Smooth muscle cell of the brain vasculature (primary cell): Measurements from ENCODE around the gene HIF3A.

Source experiments
- DNase-seq: peaks from one replicate; pipeline ENCODE4 v3.0.0-alpha.2; 2012; ENCODE audit warnings: low read depth, low spot score

Gene HIF3A

DNA sequence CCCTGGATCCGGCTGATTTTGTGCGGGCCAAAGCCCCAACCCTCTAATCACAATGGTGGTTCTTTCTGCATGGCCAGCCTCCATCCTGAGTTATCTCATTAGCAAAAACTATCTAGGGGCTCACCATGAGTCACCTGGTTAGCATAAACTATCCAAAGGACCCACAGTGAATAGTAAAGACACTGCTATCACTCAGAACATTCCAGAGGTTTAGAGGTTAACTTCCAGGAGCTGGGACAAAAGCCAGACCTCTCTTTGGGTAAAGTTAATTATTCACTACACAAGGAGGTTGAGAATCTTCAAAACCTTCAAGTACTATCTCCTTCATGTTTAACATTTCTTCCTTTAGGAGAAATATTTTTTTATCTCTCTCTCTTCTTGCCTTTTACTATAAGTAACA is 31.2 kb downstream of the HIF3A start:
- DNase-seq, result no peak

DNA sequence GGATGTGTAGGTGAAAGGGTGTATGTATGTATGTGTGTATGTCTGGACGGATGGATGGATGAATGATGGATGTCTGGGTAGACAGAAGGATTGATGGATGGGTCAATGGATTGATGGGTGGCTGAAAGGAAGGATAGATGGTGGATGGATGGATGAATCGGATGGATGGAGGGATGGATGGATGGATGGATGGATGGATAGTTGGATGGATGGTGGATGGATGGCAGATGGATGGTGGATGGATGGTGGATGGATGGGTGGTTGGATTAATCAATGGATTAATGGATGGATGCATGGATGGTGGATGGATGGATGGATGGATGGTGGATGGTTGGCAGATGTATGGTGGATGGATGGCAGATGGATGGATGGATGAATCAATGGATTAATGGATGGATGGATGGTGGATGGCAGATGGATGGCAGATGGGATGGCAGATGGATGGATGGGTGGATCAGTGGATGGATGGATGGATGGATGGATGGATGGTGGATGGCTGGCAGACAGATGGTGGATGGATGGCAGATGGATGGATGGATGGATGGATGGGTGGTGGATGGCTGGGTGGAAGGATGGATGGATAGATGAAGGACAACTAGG is 33.6 kb downstream of the HIF3A start:
- no peak for DNase-seq

DNA sequence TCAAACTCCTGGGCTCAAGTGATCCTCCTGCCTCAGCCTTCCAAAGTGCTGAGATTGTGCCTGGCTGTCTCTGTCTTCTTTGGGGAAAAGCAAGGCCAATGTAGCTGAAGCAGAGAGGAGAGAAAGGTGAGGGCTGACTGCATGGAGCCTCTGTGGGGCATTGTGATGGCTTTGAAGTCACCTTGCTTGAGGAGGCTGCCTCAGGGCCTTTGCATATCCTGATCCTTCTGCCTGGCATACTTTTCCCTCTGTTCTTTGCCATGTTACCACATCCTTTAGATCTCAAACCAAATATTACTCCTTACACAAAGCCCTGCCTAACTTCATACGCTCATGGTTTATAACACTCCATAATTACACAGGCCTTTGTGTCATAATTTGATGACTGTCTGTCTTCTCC is 40.6 kb downstream of the HIF3A start:
- no peak for DNase-seq

DNA sequence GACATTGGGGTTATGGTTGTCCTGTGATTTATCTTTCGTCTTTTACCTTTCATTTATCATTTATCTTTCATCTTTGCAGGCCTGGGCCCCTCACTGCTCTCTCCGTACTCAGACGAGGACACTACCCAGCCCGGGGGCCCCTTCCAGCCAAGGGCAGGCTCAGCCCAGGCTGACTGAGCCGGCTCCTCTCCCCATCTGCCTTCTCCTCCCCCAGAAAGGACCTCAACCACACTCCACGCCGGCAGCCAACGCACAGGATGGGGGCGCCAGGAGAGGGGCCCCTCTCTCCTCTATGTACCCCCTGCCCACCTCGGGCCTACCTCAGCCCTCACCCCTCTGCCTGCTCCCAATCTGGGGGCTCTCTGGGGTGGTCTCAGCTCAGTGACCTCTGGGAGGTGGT is 42.6 kb downstream of the HIF3A start:
- no peak for DNase-seq

DNA sequence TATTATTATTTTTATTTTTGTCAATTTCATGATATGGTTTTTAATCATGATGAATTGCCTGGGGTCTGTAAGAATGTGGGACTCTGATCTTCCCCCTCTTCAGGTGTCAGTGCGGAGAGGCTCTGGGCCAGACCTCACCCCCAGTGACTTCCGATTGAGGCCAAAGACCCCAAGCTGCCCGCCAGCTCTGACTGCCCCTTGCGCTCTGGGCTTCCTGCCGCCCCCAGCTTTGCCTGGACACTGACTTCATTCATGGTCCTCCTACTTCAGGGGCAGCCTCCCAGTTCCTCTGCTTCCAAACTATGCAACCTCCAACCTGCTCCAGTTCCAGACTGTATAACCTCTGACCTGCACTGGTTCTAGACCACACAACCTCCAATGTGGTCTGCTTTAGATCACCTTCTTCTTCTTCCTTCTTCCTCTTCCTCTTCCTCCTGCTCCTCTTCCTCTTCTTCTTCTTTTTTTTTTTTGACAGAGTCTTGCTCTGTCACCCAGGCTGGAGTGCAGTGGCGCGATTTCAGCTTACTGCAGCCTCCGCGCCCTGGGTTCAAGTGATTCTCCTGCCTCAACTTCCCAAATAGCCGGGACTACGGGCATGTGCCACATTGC is 43.3 kb downstream of the HIF3A start:
- no peak for DNase-seq

DNA sequence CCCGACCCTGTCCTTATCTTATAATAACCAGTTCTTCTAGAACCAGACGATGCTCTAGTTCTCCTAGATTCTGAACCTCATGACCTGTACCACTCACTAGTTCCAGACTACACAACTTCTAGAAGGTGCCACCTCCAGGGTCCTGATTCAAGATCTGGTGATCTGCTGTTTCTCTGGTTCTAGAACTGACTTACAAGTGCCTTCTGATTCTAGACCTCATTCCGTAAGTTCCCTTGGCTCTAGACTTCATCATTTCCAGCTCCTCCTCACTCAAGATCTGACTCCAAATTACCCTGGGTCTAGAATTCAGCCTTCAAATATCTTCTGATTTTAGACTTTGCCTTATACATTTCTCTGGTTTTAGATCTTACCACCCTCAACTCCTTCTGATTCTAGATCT is 45.1 kb downstream of the HIF3A start:
- no peak for DNase-seq

DNA sequence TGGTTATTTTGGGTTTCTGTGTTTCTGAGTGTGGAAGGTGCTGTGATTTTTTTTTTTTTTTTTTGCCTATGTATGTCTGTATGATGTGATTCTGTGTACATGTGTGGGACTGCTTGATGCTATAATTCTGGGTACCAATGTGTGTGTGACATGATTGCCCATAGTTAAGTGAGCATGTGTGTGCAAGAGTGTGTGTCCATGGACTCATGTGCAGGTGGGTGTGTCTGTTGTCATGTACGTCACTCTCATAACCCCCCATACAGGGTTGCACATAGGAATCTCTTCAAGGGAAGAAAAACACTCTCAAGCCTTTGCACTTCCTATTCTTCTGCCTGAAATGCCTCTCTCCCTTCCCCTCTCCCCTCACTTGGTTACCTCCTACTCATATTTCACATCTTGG is 47.5 kb downstream of the HIF3A start:
- DNase-seq, result no peak

DNA sequence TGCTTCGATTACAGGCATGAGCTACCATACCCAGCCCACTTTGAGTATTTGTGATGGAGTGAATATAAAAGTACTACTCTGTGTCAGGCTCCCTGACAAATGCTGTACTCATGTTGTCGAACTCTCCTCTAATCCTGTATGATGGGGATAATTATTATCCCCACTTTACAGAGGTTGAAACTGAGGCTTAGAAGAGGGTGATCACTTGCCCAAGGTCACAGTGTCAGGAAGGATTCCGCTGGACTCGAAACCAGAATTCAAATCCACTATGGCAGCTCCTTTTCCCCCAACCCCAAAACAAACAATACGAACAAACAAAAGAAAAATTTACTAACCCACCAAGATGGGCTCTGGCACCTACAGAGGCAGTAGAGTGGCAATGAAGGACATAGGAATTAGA is 48.3 kb downstream of the HIF3A start:
- no peak for DNase-seq

DNA sequence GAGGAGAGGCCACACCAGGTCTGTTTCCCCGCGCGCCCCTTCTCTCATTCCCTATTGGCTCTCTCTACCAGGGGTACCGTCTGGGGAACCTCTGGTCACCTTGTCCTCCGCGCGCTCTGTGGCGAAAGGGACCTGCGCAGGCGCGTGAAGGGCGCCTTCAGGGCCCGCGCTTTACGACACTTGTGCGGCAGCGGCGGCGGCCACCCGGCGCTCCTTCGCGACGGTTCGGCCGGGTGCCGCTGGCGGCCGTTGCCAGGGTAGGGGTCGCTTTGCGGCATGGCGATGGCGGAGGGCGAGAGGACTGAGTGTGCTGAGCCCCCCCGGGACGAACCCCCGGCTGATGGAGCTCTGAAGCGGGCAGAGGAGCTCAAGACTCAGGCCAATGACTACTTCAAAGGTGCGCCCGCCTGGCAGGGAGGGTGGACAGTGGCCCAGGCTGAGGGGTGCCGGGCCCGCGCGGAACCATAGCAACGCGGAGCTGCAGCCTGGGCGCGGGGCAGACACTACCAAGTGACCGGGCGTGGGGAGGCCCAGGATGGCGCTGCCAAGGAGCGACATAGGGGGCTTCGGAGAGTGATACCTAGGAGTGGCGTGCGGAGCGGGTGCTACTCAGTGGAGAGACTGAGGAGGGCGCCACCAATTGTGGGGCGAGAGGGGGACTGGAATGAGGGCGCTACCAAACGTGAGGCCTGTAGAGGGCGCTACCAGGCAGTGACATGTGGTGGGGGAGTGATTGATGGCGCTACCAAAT is 50.2 kb downstream of the HIF3A start, which contains the start of gene PPP5C:
TSS of gene PPP5C (plus strand) at position 267 of the 751 bp plus-strand sequence. CDS start at position 277, 10 bp downstream.
- peak; percentile 75 for DNase-seq

DNA sequence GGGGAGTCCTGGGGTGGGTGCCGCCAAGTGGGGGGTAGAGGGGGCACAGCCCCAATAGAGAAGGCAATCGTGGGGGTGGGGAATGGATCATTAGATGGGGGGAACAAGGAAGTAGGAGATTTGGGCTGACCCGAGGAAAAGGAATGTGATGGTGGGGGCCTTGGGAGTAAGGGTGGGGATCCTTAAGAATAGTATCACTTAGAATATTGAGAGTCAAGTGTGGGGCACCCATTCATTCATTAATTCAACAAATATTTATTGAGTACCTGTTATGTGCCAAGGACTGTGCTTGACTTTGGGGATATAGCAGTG is 50.7 kb downstream of the HIF3A start:
- DNase-seq, result no peak

DNA sequence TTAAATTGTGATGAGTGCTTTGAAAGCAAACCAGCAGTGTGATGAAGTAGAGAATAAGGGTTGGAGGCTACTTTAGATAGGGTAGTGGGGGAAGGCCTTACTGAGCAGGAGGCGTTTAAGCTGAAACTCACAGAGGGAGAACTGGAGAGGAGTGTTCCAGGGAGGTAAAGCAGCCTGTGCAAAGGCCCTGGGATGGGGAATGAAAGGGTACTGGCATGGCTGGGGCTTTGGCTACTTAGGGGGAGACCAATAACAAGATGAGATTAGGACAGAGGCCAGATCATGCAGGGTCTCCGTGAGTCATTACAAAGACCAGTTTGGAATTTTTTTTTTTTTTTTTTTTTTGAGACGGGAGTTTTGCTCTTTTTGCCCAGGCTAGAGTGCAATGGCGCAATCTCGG is 51.1 kb downstream of the HIF3A start:
- no peak for DNase-seq

DNA sequence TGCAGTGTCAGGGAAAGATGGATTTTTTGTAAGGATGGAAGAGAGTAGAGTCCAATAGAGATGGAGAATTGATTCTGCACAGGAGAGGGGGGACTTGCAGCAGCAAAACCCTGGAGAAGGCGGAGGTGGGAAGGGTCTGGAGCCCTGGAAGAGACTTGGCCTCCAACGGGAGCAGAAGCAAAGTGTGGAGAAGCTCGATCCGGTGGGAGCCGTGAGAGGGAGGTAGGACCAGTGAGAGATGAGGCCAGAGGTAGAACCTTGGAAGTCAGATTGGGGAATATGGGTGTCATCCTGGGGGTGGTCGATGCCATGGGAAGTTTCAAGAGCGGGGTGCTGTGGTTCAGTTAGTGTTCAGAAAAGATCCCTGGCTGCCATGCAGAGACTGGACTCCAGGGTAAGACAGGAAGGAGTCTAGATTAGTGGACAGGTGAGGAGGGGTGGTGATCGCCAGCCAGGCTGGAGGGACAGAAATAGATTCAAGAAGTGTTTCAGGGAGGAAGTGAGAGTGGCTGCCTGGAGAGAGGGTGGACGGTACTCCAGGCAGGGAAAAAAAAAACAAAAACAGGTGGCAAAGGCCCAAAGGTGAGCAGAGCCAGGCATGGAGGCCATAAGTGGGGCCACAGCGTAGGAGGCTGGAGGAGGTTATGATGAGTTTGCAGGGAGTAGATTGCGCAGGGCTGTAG is 52.6 kb downstream of the HIF3A start:
- DNase-seq, result no peak

DNA sequence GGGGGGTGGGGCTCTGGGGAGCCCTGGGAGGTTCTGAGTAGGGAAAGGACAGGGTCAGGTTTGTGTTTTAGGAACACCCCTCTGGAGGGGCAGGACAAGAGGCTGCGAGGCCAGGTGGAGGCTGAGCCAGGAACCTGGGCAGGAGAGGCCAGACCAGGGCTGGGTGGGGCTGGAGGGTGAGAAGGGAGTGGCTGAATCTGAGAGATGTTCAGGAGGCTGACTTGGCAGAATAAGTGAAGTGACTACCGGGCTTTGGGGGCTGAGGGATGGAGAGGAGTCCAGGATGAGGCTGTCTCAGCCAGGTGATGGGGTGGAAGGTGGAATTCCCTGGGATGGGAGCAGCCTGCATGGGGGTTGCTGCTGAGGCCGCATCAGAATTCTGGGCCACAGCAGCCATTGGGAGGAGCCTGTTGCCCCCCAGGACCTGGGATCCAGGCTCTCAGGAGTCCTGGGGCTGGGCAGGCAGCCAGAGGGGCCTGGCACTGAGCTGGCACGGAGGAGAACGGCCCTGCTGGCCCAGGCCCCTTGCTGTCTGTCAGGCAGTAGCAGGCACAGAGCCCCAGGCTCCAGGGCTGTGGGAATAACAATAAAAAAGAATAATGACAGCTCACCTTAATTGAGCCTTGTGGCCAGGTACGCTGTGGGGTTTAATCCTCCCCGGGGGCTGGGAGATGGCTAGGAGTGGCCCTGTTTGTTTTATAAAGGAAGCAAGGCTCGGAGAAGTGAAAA is 53.4 kb downstream of the HIF3A start:
- no peak for DNase-seq

DNA sequence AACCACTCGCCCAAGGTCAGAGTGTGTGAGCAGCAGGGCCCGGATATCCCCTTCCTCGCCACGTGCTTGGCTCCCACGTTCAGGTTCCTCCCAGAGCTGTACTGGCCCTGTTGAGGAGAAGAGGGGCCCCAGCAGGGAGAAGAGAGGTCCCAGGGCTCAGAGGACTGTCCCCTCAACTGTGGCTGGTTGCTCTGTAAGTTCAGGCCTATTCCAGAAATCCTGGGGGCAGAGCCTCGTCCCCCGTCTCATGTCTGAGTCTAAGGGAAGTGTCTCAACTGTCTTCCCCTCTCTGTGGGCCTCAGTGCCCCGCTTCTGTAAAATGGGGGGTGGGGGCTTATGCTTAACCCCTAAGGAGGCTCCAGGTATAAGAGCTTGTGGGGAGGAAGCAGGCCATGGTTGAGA is 53.9 kb downstream of the HIF3A start:
- no peak for DNase-seq

DNA sequence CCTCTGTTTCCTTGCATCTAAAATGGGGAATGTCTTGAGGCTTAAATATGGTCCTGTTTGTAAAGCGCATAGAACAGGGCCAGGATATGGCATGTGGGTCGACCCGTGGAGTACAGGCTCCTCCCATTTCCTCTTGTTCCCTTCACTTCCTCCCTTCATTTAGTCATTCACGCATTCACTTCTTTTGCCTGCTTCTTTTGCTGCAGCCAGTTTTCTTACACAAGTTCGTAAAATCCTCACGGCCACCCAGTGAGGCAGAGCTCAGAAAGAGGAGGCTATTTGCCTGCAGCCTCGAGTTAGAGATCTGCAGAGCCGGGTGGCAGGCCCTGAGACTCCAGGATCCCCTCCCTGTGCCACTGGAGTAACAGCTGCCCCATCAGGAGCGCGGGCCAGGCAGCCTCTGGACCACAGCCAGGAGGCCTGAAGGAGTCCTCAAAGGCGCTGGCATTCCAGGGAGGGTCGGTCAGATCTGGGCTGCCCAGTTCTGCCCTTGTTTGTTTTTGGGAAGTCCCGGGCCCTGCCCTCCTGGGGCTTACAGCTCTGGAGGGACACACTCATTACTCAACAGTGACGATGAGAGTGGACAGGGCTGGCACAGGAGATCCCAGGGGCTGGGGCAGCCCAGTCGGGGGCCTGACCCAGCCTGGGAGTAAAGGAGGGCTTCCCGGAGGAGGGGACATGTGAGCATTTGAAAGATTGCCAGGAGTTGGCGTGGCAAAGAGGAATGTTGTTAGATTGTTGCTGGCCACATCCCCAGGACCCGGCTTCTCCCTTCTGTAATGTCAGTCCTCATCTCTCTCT is 54.6 kb downstream of the HIF3A start:
- no peak for DNase-seq

DNA sequence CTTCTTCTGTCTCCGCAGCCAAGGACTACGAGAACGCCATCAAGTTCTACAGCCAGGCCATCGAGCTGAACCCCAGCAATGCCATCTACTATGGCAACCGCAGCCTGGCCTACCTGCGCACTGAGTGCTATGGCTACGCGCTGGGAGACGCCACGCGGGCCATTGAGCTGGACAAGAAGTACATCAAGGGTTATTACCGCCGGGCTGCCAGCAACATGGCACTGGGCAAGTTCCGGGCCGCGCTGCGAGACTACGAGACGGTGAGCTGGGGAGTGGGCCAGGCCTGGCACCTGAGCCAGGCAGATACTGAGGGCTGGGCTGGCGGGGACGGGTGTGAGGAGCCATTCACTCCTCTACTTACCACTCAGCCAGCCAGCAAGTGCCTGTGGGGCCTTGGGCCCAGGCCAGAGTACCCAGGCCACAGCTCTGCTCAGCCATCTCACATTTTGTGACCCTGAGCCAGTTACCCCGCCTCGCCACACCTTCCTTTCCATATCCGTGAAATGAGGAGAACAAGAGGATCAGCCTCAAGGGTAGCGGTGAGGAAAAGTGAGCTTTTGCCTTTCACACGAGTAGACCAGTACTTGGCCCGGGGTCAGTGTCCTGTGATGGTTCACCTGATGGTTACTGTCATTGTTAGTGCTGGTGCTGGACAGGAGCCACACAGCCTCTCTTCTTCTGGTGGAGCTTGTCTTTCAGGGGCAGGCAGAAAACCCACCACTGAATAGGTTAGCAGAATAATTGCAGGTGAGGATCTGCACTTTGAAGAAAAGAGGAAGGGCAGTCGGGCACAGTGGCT is 57.1 kb downstream of the HIF3A start:
- no peak for DNase-seq

DNA sequence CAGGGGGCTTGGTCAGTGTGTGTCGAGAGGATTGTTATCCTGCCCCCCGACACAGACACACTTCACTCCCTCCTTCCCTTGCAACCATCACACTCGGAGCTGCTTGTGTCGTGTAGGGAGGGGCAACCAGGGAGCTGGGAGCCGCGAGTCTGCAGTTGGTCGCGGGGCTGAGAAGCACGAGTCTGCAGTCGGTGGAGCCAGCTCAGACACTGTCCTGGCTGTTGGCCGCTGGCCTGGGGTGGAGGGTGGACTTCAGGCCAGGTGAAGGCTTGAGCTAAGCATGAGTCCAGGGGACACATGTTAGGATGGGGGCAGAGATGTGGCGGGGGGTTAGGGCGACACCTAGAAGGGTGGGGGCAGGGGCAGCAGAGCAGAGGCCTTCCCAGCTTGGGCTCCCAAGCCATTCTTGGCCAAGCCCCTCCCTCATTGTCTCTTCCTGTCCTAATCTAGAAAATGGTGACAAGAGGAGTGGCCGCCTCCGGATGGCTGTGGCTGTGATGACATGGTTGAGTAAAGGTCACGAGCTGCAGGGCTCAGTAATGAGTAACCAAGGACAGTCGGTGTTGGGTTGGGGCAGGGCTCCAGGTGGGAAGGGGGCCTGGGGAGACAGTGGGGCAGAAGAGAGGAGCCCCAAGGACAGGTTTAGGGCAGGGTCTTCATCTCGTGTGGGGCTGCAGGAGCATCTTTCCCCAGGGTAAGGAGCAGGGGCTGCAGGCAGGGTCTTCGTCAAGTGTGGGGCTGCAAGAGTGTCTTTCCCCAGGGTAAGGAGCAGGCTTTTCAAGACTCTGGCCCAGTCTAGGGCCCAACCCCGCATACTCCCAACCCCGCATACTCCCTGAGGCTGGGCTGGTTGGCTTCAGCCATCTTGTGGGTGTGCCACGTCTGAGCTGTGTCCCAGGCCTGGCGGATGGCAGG is 58.6 kb downstream of the HIF3A start:
- no peak for DNase-seq

DNA sequence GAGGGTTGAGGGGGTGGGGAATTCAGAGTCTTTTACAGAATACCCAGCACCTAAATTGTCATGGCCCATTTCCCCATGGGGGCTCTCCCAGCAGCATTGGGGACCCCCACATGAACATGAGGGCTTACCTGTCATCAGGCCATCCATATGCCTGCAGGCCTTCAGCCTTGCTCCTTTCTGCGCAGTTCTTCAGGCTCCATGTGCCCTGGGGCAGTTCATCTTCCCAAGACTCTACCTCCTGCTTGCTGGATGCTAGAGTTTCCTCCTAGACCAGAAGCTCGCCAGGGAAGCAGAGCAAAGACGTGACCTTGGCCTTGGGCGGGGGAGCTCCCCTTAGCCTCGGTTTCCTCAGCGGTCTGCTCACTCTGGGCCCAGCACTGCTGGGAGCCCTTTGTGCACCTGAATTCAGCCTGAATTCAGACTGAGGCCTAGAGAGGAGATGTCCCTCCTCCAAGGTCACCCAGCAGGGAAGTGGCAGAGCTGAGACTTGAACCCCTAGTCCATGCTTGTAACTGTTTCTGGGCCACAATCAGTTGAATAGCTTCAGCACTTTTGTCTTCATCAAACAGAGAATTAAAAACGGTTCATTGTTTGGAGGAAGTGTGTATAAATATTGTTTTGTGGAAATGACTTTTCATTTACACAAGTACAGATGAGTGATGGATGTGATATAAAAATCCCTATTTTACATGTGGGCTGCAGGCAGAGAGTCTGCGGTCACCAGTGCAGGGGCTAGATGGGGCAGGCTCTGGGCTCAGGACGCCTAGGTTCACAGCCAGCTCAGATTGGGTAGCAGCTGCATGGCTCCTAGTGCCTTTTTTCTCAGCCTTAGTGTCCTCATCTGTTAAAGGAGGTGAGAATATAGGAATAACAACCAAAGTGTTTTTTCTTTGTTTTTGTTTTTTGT is 59.6 kb downstream of the HIF3A start:
- no peak for DNase-seq
